Measurements from ENCODE around the gene OR2L3.

- TF ChIP-seq POLR2A (IDR thresholded peaks at IDR 0.05), result no peak
- no peak for TF ChIP-seq CTCF (IDR thresholded peaks at IDR 0.05)
These were observed 56.2 kb downstream of the OR2L3 start for GRCh38 chr1:248102847-248103246.
